ENCODE results near the gene RASSF1. TPM values are rescaled to one million over a fixed set of nuclear protein-coding genes. Genes with fewer than 3 reads are reported as not detected.

RASSF1 gene
- total RNA-seq, 2 donors from 2014 or later: 9.4 to 17.2 TPM

- peaks cover 10% of the 10 kb centered on the region for H3K4me1 ChIP-seq (ENCODE audit: control insufficient read depth, insufficient read depth, low read length)
- H3K9ac ChIP-seq (ENCODE audit: extremely low read depth, low read length, poor library complexity, severe bottlenecking): peak overlapping the region; percentile 64
- WGBS, 2 experiments (ENCODE audit: insufficient coverage in 1 of 2, insufficient read length in 1 of 2): 0% methylated on average over 15 to 31 of the region's 31 CpGs
Measured at GRCh38 chr3:50336452-50337174, 4.0 kb downstream of the RASSF1 start.

GRCh38 chr3:50334339-50335075, 6.1 kb downstream of the RASSF1 start:
- H3K9me3 ChIP-seq (ENCODE audit: control insufficient read depth, low read length): no peaks in the 10 kb centered on the region
- Mint-ChIP-seq H3K27ac (no peak overlapping the region), H3K27me3 (ENCODE audit: insufficient read depth) (peaks cover 15% of the 10 kb centered on the region), H3K36me3 (ENCODE audit: low read depth) (peaks cover 28% of the 10 kb centered on the region), H3K9me3 (no peaks in the 10 kb centered on the region), H3K4me3 (no peak overlapping the region), H3K4me1 (peaks cover 10% of the 10 kb centered on the region)
- peaks cover 15% of the 10 kb centered on the region for H3K27me3 ChIP-seq (ENCODE audit: control insufficient read depth, insufficient read depth, low read length, poor library complexity, severe bottlenecking)
- H3K36me3 ChIP-seq (ENCODE audit: control insufficient read depth, insufficient read depth, low read length): peaks cover 38% of the 10 kb centered on the region
- TF ChIP-seq CTCF (conservative IDR thresholded peaks at IDR 0.05): no peak
- H3K4me1 ChIP-seq (ENCODE audit: control insufficient read depth, insufficient read depth, low read length): peaks cover 10% of the 10 kb centered on the region
- H3K9ac ChIP-seq (ENCODE audit: extremely low read depth, low read length, poor library complexity, severe bottlenecking): no peak overlapping the region
- H3K4me3 ChIP-seq (ENCODE audit: low read length): peak overlapping the region; percentile 3
- WGBS, 2 experiments (ENCODE audit: insufficient coverage in 1 of 2, insufficient read length in 1 of 2): 93 to 100% methylated on average over 5 of the region's 5 CpGs
- no peak overlapping the region for H3K27ac ChIP-seq (ENCODE audit: low read depth, low read length)
- no peak for DNase-seq

More at GRCh38 chr3:50336452-50337174, 4.0 kb downstream of the RASSF1 start:
- Mint-ChIP-seq H3K4me3 (peak overlapping the region; percentile 80), H3K27me3 (ENCODE audit: insufficient read depth) (peaks cover 34% of the 10 kb centered on the region), H3K9me3 (no peaks in the 10 kb centered on the region), H3K4me1 (peaks cover 10% of the 10 kb centered on the region), H3K36me3 (ENCODE audit: low read depth) (peaks cover 10% of the 10 kb centered on the region), H3K27ac (peak overlapping the region; percentile 98)
- H3K27me3 ChIP-seq (ENCODE audit: control insufficient read depth, insufficient read depth, low read length, poor library complexity, severe bottlenecking): peaks cover 36% of the 10 kb centered on the region
- H3K27ac ChIP-seq (ENCODE audit: low read depth, low read length): peak overlapping the region; percentile 67
- peak; percentile 50 for TF ChIP-seq CTCF (conservative IDR thresholded peaks at IDR 0.05)
- DNase-seq: no peak
- no peaks in the 10 kb centered on the region for H3K9me3 ChIP-seq (ENCODE audit: control insufficient read depth, low read length)
- H3K36me3 ChIP-seq (ENCODE audit: control insufficient read depth, insufficient read depth, low read length): peaks cover 17% of the 10 kb centered on the region
- peak overlapping the region; percentile 92 for H3K4me3 ChIP-seq (ENCODE audit: low read length)

- Mint-ChIP-seq H3K36me3 (ENCODE audit: low read depth) (peaks cover 29% of the 10 kb centered on the region), H3K9me3 (no peaks in the 10 kb centered on the region), H3K4me1 (peaks cover 10% of the 10 kb centered on the region), H3K27me3 (ENCODE audit: insufficient read depth) (peaks cover 8% of the 10 kb centered on the region), H3K27ac (peak overlapping the region; percentile 55), H3K4me3 (no peak overlapping the region)
- peaks cover 41% of the 10 kb centered on the region for H3K36me3 ChIP-seq (ENCODE audit: control insufficient read depth, insufficient read depth, low read length)
- H3K9me3 ChIP-seq (ENCODE audit: control insufficient read depth, low read length): no peaks in the 10 kb centered on the region
- peaks cover 8% of the 10 kb centered on the region for H3K27me3 ChIP-seq (ENCODE audit: control insufficient read depth, insufficient read depth, low read length, poor library complexity, severe bottlenecking)
- no peak for DNase-seq
- H3K27ac ChIP-seq (ENCODE audit: low read depth, low read length): no peak overlapping the region
- H3K4me3 ChIP-seq (ENCODE audit: low read length): peak overlapping the region; percentile 3
- H3K4me1 ChIP-seq (ENCODE audit: control insufficient read depth, insufficient read depth, low read length): peaks cover 10% of the 10 kb centered on the region
- TF ChIP-seq CTCF (conservative IDR thresholded peaks at IDR 0.05): no peak
- no peak overlapping the region for H3K9ac ChIP-seq (ENCODE audit: extremely low read depth, low read length, poor library complexity, severe bottlenecking)
- WGBS, 2 experiments (ENCODE audit: insufficient coverage in 1 of 2, insufficient read length in 1 of 2): 90 to 95% methylated on average over 8 to 12 of the region's 12 CpGs
Measured at GRCh38 chr3:50333744-50334328, 6.8 kb downstream of the RASSF1 start.

All from endodermal cell (in vitro differentiated cells).